ENCODE measurements around the gene WDR64. TPM values are rescaled to one million over a fixed set of nuclear protein-coding genes. Genes with fewer than 3 reads are reported as not detected.
A peak's percentile ranks its signal among the peaks of the same experiment; 100 is the strongest.

WDR64 gene
- total and polyA plus RNA-seq, 2 of the 13 experiments (the other 11 are each of a cell fraction or from before 2014, with no cell fraction given) = not detected

- TF ChIP-seq ASH2L (IDR thresholded peaks at IDR 0.05; ENCODE audit: insufficient read length, low read depth, low read length) (peak; percentile 91), ZNF777 (CRISPR knock-in tag; IDR thresholded peaks at IDR 0.05) (peak; percentile 42; the same call in 1 of the 2 replicates), ZNF263 (CRISPR knock-in tag; IDR thresholded peaks at IDR 0.05) (peak; percentile 34; the same call in 1 of the 2 replicates), ZNF362 (CRISPR knock-in tag; IDR thresholded peaks at IDR 0.05; ENCODE audit: borderline replicate concordance) (no peak; the same call in 1 of the 2 replicates), SMAD3 (CRISPR knock-in tag; IDR thresholded peaks at IDR 0.05) (no peak), ATRX (CRISPR knock-in tag; IDR thresholded peaks at IDR 0.05; ENCODE audit: borderline replicate concordance) (no peak), SMAD9 (CRISPR knock-in tag; IDR thresholded peaks at IDR 0.05) (0 out of 2 replicates have a peak, but pooled peaks have one; percentile 41), RAD21 (CRISPR knock-in tag; IDR thresholded peaks at IDR 0.05) (peak; percentile 18; the same call in 1 of the 2 replicates), MLLT10 (CRISPR knock-in tag; IDR thresholded peaks at IDR 0.05) (no peak), ZFP82 (CRISPR knock-in tag; IDR thresholded peaks at IDR 0.05; ENCODE audit: borderline replicate concordance) (no peak), ZFP62 (CRISPR knock-in tag; IDR thresholded peaks at IDR 0.05) (no peak), ZNF784 (CRISPR knock-in tag; IDR thresholded peaks at IDR 0.05; ENCODE audit: borderline replicate concordance) (no peak), IRX3 (CRISPR knock-in tag; IDR thresholded peaks at IDR 0.05; ENCODE audit: borderline replicate concordance, low read depth) (peak; percentile 79), SRSF4 (IDR thresholded peaks at IDR 0.05; ENCODE audit: low read depth, low read length, poor library complexity, severe bottlenecking) (no peak), ATF6 (CRISPR knock-in tag; conservative IDR thresholded peaks at IDR 0.05) (no peak), MXD3 (CRISPR knock-in tag; IDR thresholded peaks at IDR 0.05) (0 out of 2 replicates have a peak, but pooled peaks have one; percentile 28), ZBTB14 (CRISPR knock-in tag; IDR thresholded peaks at IDR 0.05) (no peak), MAF1 (CRISPR knock-in tag; IDR thresholded peaks at IDR 0.05; ENCODE audit: borderline replicate concordance) (0 out of 2 replicates have a peak, but pooled peaks have one; percentile 53), JDP2 (CRISPR knock-in tag; IDR thresholded peaks at IDR 0.05; ENCODE audit: borderline replicate concordance) (no peak), GATAD1 (CRISPR knock-in tag; IDR thresholded peaks at IDR 0.05) (peak; percentile 96), RFXANK (CRISPR knock-in tag; IDR thresholded peaks at IDR 0.05) (no peak), ZNF724P (CRISPR knock-in tag; IDR thresholded peaks at IDR 0.05; ENCODE audit: borderline replicate concordance) (0 out of 2 replicates have a peak, but pooled peaks have one; percentile 63), ZNF691 (CRISPR knock-in tag; IDR thresholded peaks at IDR 0.05; ENCODE audit: borderline replicate concordance, low read depth) (no peak)
Observed at GRCh38 chr1:241847796-241848685, 196.0 kb downstream of the WDR64 start, which contains the start of gene EXO1 (continued).
